NCI-H2029 (cell line): ENCODE measurements around the gene ATP1B1.

Experiments
- DNase-seq: peaks from one replicate; lab custom pipeline; 2025; lab: John Stamatoyannopoulos, UW

The ATP1B1 gene

GRCh38 chr1:169094897-169095569 is 11.5 kb upstream of the ATP1B1 start:
- DNase-seq, result no peak

DNA sequence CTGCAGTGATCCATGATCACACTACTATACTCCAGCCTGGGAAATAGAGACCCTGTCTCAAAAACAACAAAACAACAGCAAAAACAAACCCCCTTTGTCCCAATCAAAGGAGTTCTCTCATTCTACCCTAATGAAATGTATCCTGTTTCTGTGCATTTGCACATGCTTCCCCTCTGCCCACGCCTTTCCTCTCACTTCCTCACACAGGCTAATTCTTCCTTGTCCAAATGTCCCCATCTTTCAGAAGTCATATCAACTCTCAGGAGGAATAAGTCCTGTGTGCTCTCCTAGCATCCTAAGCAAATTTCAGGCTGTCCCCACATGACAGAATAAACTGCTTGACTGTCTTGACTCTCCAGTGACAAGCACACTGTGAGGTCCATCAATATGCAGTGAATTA is 8.1 kb upstream of the ATP1B1 start:
- no peak for DNase-seq

GRCh38 chr1:169099561-169099960 is 6.9 kb upstream of the ATP1B1 start:
- DNase-seq, result no peak

GRCh38 chr1:169100208-169100607 is 6.3 kb upstream of the ATP1B1 start:
- DNase-seq, result no peak

GRCh38 chr1:169100651-169101088 is 5.8 kb upstream of the ATP1B1 start:
- DNase-seq, result no peak

DNA sequence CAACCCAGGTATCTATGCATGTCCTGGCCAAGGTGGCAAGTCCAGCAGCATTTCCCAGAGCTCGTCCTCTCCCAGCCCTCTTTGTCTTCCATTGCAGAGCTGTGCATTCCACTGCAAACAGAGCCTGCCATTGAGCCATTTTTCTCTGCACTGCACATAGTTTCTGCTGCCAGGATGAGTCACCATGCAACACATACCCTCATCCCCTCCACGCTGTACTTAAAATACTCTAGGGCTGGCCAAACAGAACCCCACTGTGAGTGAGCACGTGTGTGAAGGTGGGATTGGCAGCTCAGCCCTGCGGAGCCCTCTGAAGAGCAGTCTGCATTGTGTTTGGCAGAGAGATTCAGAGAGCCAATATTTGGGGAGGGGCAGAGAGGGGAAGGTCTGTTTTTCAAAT is 3.9 kb upstream of the ATP1B1 start:
- peak; percentile 50 for DNase-seq

DNA sequence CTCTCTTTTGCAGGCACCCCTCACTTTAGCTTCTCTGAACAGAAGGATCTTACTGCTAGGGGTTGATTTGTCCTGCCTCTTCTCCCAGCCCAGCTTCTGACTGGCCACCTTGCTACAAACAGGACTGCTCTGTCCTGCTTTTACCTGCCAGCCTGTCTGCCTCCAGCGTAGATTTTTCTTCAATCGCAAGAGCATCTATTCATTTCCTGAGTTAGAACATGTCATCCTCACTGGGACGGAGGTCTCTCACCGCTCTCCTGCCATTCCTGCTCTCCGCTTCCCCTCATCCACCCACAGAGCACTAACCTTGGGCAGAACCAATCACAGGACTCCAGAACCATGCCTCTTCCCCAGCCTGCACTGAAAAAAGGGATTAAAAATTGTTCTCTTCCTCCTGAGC is 3.5 kb upstream of the ATP1B1 start:
- no peak for DNase-seq

GRCh38 chr1:169103480-169103893 is 3.0 kb upstream of the ATP1B1 start:
- DNase-seq, result peak; percentile 33

DNA sequence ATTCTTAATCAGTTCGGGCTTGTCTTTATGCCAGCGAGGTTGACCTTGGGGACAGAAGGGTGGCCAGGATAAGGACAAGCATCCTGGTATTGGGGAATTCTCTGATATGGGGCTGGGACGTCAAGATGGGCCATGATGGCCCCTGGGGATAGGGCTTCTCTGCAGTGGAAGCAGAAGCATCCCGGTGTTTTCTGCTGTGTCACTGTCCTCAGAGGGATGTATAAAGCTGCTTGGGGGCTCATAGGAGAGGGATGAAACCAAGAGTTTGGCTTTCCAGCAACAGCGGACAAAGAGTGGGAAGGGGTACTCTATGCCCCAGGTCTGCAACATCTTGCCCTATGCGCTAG is 1.4 kb upstream of the ATP1B1 start:
- no peak for DNase-seq

- peak; percentile 79 for DNase-seq
Observed at GRCh38 chr1:169105434-169106094, 926 bp upstream of the ATP1B1 start.

GRCh38 chr1:169106921-169107602 is 572 bp downstream of the ATP1B1 start:
- no peak for DNase-seq

GRCh38 chr1:169107603-169108208 is 1.2 kb downstream of the ATP1B1 start:
- no peak for DNase-seq

GRCh38 chr1:169108223-169108622 is 1.7 kb downstream of the ATP1B1 start:
- no peak for DNase-seq

DNA sequence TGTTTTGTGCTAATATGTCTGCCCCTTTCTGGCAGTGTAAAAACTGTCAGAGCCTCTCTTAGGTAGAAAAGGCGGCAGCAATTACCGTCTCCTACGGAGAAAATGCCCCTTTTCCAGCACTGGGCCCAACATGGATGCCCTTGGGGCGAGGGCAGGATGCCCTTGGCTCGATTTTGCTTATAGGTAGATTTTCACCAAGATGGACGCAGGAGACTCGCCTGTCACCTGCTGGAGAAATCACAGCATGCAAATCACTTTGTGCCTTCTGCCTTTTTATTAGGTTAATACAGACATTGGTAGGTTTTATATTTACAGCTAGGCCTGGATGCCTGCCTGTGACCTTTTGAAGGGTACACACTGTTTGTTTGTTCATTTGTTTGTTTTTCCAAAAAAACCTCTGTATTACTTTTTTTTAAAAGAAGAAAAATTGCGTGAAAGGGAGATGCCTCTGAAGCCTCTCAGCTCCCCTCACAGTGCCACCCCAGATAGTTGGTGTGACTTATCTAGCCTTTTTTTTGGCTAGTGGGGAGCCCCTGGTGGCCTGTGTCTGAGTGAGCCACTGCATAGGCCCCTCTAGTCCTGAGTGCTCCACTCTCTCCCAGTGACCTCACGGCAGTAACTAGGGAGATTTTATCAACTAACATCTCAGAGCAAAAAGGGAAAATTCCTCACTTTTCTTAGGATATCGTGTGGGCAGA is 2.5 kb downstream of the ATP1B1 start:
- DNase-seq, result no peak

- DNase-seq, result peak; percentile 71
Observed at GRCh38 chr1:169109561-169110134, 3.2 kb downstream of the ATP1B1 start.

DNA sequence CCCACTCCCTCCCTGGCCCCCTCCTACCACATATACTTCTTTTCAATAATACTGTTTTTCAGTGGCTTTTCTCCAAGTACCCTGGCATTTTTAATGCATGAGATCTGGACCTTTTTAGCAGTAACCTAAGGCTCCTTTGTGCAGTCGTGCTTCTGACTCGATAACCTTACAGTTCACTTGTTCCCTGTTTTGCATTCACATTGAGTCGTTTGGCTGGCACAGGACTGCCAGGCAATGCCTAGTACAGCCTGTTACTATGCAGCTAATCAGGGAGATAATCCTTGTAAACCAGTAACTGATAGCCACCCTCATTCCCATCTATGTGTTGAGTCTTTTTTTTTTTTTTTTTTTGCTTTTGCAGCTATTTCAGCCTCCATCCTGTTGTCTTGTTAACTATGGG is 3.7 kb downstream of the ATP1B1 start:
- DNase-seq, result no peak

- DNase-seq, result no peak
Observed at GRCh38 chr1:169110689-169111447, 4.4 kb downstream of the ATP1B1 start.

GRCh38 chr1:169111472-169111871 is 5.0 kb downstream of the ATP1B1 start:
- no peak for DNase-seq

DNA sequence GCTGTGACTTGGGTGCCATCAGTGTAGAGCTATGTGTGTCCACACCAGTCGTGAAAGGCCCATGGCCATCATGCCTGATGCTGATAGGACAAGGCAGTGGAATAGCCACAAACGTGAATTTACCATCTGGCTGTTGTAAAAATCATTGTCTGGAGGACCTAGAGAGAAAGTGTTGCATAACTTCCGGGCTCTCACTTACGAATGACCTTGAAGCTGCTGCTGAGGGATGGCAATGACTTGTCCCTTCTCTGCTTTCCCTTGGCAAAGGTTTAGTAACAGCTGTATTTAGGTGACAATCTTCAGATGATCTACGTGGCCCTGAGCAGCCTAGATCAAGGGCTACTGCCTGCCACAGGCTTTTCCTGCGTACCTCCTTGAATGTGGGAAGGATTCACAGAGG is 5.8 kb downstream of the ATP1B1 start:
- DNase-seq, result no peak

GRCh38 chr1:169113613-169114119 is 7.2 kb downstream of the ATP1B1 start:
- no peak for DNase-seq
